GM21423 (cell line): ENCODE results near the gene ATP5ME.
"Not testable (repeated sequence)": the region's sequence is repeated elsewhere in the genome, so short reads cannot be mapped to it uniquely, and the experiment has no call there.

Source experiments
- ATAC-seq: cut with Tn5 transposase; IDR thresholded peaks from one replicate; pipeline ENCODE4 v1.9.1; 2021; ENCODE audit warnings: mild to moderate bottlenecking, moderate library complexity; ENCODE audit not compliant: unreplicated experiment

Gene ATP5ME

GRCh38 chr4:671769-672168 lies 2.3 kb downstream of the ATP5ME start:
- no peak for ATAC-seq

DNA sequence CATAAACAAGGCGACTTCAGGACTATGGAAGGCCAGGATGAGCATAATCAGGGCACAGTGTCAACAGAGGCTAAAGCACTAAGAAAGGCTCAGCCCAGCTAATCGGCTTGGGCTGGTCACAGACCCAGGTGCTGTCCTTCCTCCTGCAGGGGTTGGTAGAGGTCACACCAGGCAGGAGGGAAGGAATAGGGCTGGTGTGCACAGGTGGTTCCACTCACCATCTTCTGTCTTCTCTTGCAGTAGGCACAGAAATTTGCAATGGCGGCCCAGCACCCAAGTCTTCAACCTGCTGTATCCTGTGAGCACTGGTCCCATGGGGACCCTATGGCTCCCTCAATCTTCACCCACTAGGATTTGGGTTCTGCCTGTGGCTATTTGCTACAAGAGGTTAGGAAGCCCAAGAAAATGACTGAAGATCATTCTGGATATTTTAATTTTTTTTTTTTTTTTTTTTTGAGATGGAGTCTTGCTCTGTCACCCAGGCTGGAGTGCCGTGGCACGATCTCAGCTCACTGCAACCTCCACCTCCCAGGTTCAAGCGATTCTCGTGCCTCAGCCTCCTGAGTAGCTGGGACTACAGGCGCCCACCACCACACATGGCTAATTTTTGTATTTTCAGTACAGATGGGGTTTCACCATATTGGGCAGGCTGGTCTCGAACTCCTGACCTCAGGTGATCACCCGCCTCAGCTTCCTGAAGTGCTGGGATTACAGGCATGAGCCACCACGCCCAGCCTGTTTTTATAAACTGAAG lies 4.1 kb downstream of the ATP5ME start:
- not testable (repeated sequence) for ATAC-seq

- not testable (repeated sequence) for ATAC-seq
Measured at GRCh38 chr4:668219-668618, 5.9 kb downstream of the ATP5ME start.

GRCh38 chr4:667545-667925 lies 6.5 kb downstream of the ATP5ME start:
- no peak for ATAC-seq

DNA sequence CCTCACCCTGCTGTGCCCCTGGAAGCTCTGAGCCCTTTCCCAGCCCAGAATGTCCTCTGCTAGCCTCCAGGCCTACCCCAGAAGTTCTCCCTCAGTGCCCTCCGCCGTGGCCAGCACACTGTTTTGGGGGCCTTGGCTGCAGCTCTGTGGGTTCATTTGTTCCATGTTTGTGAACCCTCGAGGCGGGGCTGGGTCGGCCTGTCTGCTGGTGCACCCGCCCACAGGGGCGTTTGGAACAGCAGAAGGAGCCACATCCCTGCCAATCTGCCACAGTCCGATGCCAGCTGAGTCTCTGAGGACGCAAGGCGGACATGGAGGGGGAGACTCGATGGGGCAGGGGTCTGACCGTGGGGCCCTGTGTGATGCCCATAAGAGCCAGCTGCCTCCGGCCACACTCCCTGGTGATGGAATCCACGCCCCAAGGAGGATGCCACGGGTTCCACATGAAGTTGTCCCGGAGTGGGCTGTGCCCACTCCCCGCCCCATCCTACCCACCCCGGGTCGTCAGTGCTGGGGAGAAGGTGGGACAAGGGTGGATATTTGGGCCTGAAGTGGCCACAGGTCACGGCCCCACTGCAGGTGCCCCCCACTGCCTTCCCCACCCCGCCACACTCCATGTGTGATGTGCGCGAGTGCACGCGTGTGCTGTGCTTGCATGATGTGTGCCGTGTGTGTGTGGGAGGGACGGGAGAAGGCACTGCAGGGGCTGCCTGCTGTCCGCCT lies 7.1 kb downstream of the ATP5ME start:
- ATAC-seq = no peak

GRCh38 chr4:666436-666810 lies 7.7 kb downstream of the ATP5ME start:
- no peak for ATAC-seq

- ATAC-seq = no peak
Measured at GRCh38 chr4:665751-666435, 8.2 kb downstream of the ATP5ME start.

DNA sequence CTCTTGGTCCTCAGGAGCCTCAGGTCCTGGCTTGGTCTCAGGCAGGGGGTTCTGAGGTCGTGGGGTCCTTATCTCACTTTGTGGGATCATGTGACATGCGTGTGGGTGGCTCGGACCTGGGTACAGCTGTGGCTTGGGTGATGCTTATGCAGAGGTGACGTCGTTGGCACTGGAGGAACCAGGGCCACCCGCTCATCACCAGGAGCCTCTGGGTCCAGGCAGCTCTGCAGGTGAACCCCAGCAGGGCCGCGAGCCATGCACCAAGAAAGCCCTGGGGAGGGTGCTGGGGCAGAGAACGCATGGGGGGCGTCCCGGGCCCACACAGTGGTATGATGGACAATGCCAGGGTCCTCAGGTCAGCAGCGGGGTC lies 8.7 kb downstream of the ATP5ME start:
- no peak for ATAC-seq

DNA sequence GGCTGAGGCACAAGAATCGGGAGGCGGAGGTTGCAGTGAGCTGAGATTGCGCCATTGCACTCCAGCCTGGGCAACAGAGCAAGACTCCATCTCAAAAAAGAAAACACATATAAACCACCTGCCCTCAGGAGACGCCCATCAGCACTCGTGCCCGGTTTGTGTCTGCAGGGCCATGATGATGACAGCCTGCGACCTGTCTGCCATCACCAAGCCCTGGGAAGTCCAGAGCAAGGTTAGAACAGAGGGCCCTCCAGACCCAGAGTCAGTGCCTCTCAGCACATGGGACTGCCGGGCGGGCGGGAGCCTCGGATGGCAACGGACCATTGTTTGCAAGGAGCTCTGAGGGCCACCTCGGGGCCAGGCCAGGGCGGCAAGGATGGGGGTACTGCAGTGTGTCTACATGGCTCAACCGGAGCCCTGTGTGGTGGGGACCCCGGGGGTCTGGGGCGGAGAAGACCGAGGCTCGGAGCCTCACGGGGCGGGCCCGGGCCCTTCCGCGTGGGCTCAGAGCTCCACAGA lies 9.3 kb downstream of the ATP5ME start:
- ATAC-seq = no peak

- peak; percentile 80 for ATAC-seq
Measured at GRCh38 chr4:663438-664428, 10.3 kb downstream of the ATP5ME start.

GRCh38 chr4:663046-663437 lies 11.0 kb downstream of the ATP5ME start:
- ATAC-seq = no peak

- no peak for ATAC-seq
Measured at GRCh38 chr4:661881-662761, 12.0 kb downstream of the ATP5ME start.

- ATAC-seq = no peak
Measured at GRCh38 chr4:661231-661630, 12.8 kb downstream of the ATP5ME start.

DNA sequence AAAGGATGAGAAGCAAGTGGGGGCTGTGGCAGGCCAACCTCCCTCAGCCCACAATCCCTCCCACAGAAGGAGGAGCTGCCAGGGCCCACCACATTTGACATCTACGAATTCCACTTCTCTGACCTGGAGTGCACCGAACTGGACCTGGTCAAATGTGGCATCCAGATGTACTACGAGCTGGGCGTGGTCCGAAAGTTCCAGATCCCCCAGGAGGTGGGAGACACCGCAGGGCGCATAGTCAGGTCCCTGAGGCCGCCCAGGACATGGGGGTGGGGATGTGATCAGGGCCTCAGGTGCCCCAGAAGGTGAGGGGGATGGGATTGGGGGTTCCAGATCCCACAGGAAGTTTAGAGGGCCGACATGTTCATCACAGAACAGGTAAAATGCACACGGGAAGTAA lies 13.7 kb downstream of the ATP5ME start:
- no peak for ATAC-seq

GRCh38 chr4:659851-660250 lies 14.2 kb downstream of the ATP5ME start:
- ATAC-seq = no peak

DNA sequence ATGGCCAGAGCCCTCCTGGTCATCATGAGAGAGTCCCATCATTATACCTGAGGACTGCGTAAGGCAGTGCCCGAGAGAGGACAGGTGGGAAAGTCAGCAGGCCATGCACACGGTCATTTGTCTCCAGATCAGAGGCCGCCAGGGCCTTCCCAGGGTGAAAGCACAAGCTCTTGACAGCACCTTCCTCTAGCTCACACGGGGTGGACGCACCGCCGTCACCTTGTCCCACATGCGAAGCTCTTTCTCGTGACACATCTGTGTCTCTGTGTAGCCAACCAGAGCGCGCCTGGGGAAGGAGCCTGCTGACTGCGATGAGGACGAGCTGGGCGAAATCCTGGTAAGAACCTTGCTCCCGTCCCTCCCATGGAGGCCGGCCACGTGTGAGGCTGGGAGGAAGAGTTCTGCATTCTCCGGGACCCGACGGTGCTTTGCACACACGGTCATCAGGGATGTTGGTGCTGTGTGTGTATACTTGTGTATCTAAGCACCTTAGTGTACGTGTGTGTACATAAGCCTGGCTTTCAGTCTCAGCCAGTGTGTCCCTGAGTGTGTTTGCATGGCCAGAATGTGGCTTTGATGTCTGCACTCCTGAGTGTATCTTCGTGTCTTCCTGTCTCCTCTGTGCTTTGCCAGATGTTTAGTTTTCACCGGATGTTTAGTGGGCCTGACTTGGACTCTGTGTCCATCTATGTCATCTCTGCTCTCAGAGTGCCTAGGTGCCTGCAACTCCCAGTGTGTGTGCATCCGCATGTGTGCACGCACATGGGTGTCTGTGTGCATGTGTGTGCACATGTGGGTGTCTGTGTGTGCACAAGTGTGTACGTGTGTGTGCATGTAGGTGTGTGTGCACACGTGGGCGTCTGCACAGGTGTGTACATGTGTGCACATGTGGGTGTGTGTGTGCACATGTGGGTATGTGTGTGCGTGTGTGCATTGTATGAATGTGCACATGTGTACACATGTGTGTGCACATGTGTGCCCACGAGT lies 15.1 kb downstream of the ATP5ME start:
- ATAC-seq = no peak

GRCh38 chr4:657834-658667 lies 16.0 kb downstream of the ATP5ME start:
- ATAC-seq = no peak
